NCI-H2081 (cell line): ENCODE results near the gene RILPL1.

ENCODE experiments used
- DNase-seq, 2 experiments: peaks; one replicate each; lab custom pipeline; 2025; lab: John Stamatoyannopoulos, UW

RILPL1 gene

GRCh38 chr12:123428591-123428990, 104.9 kb downstream of the RILPL1 start:
- no peak for DNase-seq

GRCh38 chr12:123427036-123427769, 106.3 kb downstream of the RILPL1 start:
- DNase-seq = no peak

GRCh38 chr12:123421314-123421713, 112.2 kb downstream of the RILPL1 start:
- no peak for DNase-seq
